ENCODE results near the gene ST7.
"Not testable (repeated sequence)": the region's sequence is repeated elsewhere in the genome, so short reads cannot be mapped to it uniquely, and the experiment has no call there.

Gene ST7

GRCh38 chr7:116971869-116972268 lies 18.6 kb downstream of the ST7 start:
- DNase-seq (ENCODE audit: low read depth in 2 of 2, low spot score in 1 of 2) = no peak

DNA sequence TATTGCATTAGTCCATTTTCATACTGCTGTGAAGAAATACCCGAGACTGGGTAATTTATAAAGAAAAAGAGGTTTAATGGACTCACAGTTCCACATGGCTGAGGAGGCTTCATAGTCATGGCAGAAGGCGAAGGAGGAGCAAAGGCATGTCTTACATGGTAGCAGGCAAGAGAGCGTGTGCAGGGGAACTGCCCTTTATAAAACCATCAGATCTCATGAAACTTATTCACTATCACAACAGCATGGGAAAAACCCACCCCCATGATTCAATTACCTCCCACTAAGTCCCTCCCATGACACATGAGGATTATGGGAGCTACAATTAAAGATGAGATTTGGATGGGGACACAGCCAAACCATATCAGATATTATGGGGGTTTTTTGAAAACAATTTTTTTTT lies 21.7 kb downstream of the ST7 start:
- DNase-seq (ENCODE audit: low read depth in 2 of 2, low spot score in 1 of 2) = not testable (repeated sequence)

- DNase-seq (ENCODE audit: low read depth in 2 of 2, low spot score in 1 of 2) = no peak
These were observed 23.9 kb downstream of the ST7 start for GRCh38 chr7:116977172-116977571.

DNA sequence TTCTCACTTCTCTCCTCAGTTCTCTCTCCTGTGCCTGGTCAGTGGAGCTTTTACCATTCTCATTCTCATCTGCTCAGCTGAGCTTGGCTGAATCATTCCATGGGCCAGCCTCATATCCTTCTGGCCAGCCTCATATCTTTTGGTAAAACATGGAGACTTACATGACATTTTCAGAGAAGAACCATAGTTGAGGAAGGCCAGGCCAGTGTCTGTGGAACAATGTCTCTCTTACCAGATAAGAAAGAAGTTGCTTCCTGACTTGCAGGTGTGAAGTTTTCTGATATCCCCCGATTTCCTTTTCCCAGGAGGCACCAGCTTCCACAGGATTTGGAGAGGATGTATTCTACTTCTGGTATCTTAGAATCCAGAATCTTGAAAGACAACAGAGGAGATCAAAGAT lies 24.7 kb downstream of the ST7 start:
- DNase-seq (ENCODE audit: low read depth in 2 of 2, low spot score in 1 of 2) = no peak

DNA sequence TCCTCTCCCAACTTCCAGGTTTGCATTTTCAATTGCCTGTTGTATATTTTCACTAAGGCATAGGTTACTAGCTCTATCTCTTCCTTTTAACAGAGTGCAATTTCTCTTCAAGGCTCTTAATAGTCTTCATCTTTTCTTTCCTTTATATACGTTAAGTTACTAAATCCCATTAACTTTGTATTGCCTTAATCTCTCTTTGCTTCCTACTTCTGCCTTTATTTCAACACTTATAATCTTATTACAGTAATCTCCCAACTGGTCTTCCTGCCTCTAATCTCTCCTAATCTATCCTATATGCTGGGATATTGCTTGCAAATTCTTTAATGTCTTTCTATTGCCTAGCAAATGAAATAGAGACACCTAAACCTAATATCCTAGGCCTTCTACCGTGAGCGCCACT lies 26.1 kb downstream of the ST7 start:
- DNase-seq (ENCODE audit: low read depth in 2 of 2, low spot score in 1 of 2) = no peak

GRCh38 chr7:116980354-116980753 lies 27.1 kb downstream of the ST7 start:
- no peak for DNase-seq (ENCODE audit: low read depth in 2 of 2, low spot score in 1 of 2)

DNA sequence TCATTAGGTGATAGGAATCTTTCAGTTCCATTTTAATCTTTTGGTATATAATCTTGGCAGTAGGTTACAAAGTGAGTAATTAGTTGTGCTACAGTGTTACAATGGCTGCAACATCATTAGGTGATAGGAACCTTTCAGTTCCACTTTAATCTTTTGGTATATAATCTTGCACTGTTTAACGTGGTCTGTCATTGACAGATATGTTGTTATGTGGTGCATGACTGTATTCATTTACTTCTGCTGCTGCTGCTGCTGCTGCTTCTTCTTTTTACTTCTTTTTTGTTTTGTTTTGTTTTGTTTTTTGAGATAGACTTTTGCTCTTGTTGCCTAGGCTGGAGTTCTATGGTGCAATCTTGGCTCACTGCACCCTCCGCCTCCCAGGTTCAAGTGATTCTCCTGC lies 28.6 kb downstream of the ST7 start:
- DNase-seq (ENCODE audit: low read depth in 2 of 2, low spot score in 1 of 2) = no peak

DNA sequence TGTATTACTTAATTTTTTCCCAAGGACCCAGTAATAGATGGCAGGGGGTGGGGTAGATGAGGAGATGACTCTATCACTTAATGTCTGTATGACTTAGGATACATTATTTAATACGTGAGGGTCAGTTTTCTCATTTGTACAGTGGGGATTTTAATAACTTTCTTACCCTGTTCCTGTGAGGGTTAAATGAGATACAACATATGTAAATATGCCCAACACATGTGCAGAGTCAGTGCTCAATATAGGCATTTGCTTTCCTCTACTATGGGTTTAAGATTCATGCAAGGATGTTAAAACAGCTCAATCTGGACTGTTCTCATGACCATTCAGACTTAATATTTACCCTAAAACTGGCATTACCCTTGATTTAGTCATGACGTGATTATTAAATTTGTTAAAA lies 31.2 kb downstream of the ST7 start:
- DNase-seq (ENCODE audit: low read depth in 2 of 2, low spot score in 1 of 2) = no peak

DNA sequence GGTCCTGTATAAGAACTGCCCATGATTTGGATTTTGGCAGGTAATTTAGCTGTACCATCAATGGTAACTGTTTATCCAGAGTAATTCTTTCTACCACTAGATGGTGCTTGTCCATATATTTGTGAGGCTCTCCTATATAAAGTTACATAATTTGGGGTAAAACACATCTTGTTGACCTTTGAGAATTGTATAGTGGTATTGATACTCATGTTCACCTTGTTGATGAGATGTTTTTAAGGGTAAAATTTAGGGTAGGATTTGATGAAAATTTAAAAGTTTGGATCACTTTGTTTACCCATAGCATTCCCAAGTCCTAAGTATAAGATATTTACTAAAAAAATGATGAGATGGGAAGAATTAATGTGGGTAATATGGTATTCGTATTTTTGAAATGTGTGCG lies 31.6 kb downstream of the ST7 start:
- DNase-seq (ENCODE audit: low read depth in 2 of 2, low spot score in 1 of 2) = no peak

- DNase-seq (ENCODE audit: low read depth in 2 of 2, low spot score in 1 of 2) = no peak
These were observed 32.3 kb downstream of the ST7 start for GRCh38 chr7:116985575-116985974.

- no peak for DNase-seq (ENCODE audit: low read depth in 2 of 2, low spot score in 1 of 2)
These were observed 33.6 kb downstream of the ST7 start for GRCh38 chr7:116986611-116987565.

GRCh38 chr7:116988363-116988989 lies 35.2 kb downstream of the ST7 start:
- no peak for DNase-seq (ENCODE audit: low read depth in 2 of 2, low spot score in 1 of 2)

GRCh38 chr7:116990056-116990455 lies 36.8 kb downstream of the ST7 start:
- no peak for DNase-seq (ENCODE audit: low read depth in 2 of 2, low spot score in 1 of 2)

DNA sequence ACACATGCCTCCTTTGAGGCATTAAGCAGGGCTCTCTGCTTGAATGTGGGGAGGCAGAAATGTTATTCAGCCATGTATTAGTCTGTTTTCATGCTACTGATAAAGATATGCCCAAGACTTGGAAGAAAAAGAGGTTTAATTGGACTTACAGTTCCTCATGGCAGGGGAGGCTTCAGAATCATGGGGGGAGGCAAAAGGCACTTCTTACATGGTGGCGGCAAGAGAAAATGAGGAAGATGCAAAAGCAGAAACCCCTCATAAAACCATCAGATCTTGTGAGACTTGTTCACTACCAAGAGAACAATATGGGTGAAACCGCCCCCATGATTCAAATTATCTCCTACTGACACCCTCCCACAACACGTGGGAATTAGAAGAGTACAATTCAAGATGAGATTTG lies 37.9 kb downstream of the ST7 start:
- DNase-seq (ENCODE audit: low read depth in 2 of 2, low spot score in 1 of 2) = no peak

DNA sequence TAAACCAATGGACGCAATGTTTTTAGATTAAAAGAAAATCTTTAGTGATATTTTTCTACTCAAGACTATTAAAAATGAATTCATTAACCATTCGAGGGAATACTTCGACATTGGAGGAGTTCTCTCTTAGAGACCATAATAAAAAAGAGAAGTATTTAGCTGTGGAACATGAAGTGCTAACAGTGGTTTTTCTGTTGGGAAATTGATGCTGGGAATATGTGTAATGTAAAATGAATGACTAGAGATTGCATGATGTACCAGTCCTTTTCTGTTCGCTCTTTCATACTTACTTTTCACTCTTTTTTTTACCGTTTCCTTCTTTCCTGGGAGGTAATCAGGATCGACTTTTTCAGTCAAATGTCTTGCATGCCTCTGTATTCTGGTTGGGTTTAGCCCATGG lies 41.3 kb downstream of the ST7 start:
- no peak for DNase-seq (ENCODE audit: low read depth in 2 of 2, low spot score in 1 of 2)

DNA sequence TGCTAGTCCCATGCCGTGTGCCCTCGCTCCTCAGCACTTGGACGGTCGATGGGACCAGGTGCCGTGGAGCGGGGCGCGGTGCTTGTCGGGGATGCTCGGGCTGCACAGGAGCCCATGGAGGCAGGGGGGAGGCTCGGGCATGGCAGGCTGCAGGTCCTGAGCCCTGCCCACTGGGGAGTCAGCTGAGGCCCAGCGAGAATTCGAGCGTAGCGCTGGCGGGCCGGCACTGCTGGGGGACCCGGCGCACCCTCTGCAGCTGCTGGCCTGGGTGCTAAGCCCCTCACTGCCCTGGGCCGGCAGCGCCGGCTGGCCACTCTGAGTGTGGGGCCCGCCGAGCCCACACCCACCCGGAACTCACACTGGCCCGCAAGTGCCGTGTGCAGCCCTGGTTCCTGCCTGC lies 44.7 kb downstream of the ST7 start:
- no peak for DNase-seq (ENCODE audit: low read depth in 2 of 2, low spot score in 1 of 2)

GRCh38 chr7:116998567-116999175 lies 45.4 kb downstream of the ST7 start:
- DNase-seq (ENCODE audit: low read depth in 2 of 2, low spot score in 1 of 2) = no peak

DNA sequence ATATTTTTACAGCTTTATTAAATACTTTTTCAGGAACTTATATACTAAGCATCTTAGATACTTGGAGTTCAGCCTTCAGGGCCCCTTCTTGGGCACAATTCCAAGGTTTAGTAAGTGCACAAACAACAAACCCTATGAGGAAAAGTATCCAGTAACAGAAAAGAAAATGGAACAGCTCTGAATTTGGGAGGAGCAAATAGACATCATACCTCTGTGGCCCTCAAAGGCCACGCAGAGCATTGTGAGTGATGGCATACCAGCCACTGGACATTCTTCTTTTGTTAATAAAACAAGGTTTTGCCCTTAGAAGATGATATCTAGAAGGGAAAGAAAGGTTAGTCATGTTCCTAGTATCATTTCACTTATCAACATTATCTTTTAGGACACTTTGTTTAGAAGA lies 46.0 kb downstream of the ST7 start:
- DNase-seq (ENCODE audit: low read depth in 2 of 2, low spot score in 1 of 2) = no peak

DNA sequence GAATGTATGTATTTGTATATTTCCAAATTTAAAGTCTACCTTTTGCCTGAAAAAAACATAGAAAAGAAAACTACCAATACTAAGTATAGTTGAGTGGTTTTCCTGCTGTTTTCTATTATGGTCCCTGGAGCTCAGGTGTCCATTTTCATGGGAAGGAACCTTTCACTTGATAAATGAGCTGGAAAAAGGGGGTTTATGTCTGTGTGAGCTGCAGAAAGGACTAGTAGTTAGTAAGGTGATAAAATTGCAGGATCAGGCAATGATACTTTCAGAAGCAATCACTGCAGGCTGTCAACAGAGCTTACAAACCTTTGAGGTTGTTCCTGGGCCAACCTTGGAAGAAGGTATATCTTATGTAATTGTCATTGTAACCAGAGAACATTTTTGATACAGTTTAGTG lies 48.0 kb downstream of the ST7 start:
- DNase-seq (ENCODE audit: low read depth in 2 of 2, low spot score in 1 of 2) = no peak

- DNase-seq (ENCODE audit: low read depth in 2 of 2, low spot score in 1 of 2) = no peak
These were observed 51.6 kb downstream of the ST7 start for GRCh38 chr7:117004899-117005298.

DNA sequence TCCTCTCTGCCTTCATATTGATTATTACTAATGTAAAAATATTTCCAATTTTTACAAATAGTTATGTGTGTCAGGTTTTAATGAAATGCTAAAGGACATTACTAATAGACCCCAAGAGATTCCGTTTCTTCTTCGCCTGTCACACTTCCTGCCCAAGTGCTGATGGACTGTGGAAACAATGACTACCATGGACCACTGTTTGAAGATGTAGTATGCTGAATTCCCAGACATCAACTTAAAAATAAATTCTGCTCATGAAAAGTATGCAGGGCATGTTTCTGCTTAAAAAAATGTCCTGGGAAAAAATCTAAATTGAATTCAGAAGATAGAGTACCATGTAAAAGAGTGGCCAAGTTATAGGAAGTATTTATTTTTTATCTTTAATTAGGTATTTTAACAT lies 52.1 kb downstream of the ST7 start:
- DNase-seq (ENCODE audit: low read depth in 2 of 2, low spot score in 1 of 2) = no peak

Measured in stimulated activated CD8-positive, alpha-beta memory T cell treated with anti-CD3 and anti-CD28 coated beads, Interleukin-4, amount 100 ng/mL, for 1 hour (primary cell).